Activated CD4-positive, CD25-positive, alpha-beta regulatory T cell treated with anti-CD3 and anti-CD28 coated beads, Interleukin-2, amount 50 U/mL, for 24 hours (primary cell): Measurements from ENCODE around the gene PARP15.
A peak's percentile ranks its signal among the peaks of the same experiment; 100 is the strongest.

Experiments
- ATAC-seq, 2 donors: fragments of 150-1000 bp; cut with Tn5 transposase; one replicate each; pipeline ENCODE4 v1.10.0; 2021; ENCODE audit warnings: mild to moderate bottlenecking in 1 of 2, moderate library complexity in 1 of 2

PARP15 gene

GRCh38 chr3:122576174-122576940 is 1.1 kb upstream of the PARP15 start:
- ATAC-seq: peak; percentile 82 to 86

- ATAC-seq: peak; percentile 35 to 45
Observed at GRCh38 chr3:122578069-122578740, 755 bp downstream of the PARP15 start.

- ATAC-seq: no peak
Observed at GRCh38 chr3:122580470-122580869, 3.0 kb downstream of the PARP15 start.

- ATAC-seq: no peak
Observed at GRCh38 chr3:122581622-122582021, 4.2 kb downstream of the PARP15 start.

GRCh38 chr3:122582390-122582789 is 4.9 kb downstream of the PARP15 start:
- no peak for ATAC-seq

GRCh38 chr3:122586098-122586497 is 8.6 kb downstream of the PARP15 start:
- peak; percentile 67 to 71 for ATAC-seq

- peak in 1 of 2 donors; percentile 62 for ATAC-seq
Observed at GRCh38 chr3:122586773-122587485, 9.5 kb downstream of the PARP15 start.

GRCh38 chr3:122587572-122587971 is 10.1 kb downstream of the PARP15 start:
- no peak for ATAC-seq

- peak in 1 of 2 donors; percentile 21 for ATAC-seq
Observed at GRCh38 chr3:122589297-122589696, 11.8 kb downstream of the PARP15 start.

- ATAC-seq: no peak
Observed at GRCh38 chr3:122590610-122591009, 13.2 kb downstream of the PARP15 start.

GRCh38 chr3:122594025-122594424 is 16.6 kb downstream of the PARP15 start:
- ATAC-seq: no peak

GRCh38 chr3:122598151-122598550 is 20.7 kb downstream of the PARP15 start:
- no peak for ATAC-seq

GRCh38 chr3:122598556-122598955 is 21.1 kb downstream of the PARP15 start:
- no peak for ATAC-seq

- no peak for ATAC-seq
Observed at GRCh38 chr3:122602011-122602710, 24.7 kb downstream of the PARP15 start.

GRCh38 chr3:122603056-122603455 is 25.6 kb downstream of the PARP15 start:
- ATAC-seq: no peak

- ATAC-seq: no peak
Observed at GRCh38 chr3:122606330-122606729, 28.9 kb downstream of the PARP15 start.

GRCh38 chr3:122608916-122609315 is 31.5 kb downstream of the PARP15 start:
- ATAC-seq: no peak

- peak; percentile 94 to 96 for ATAC-seq
Observed at GRCh38 chr3:122609798-122610559, 32.5 kb downstream of the PARP15 start.

- no peak for ATAC-seq
Observed at GRCh38 chr3:122612696-122613095, 35.2 kb downstream of the PARP15 start.

GRCh38 chr3:122615303-122615702 is 37.9 kb downstream of the PARP15 start:
- no peak for ATAC-seq

- no peak for ATAC-seq
Observed at GRCh38 chr3:122618614-122619013, 41.2 kb downstream of the PARP15 start.

- ATAC-seq: no peak
Observed at GRCh38 chr3:122619040-122619439, 41.6 kb downstream of the PARP15 start.
